EH (cell line): ENCODE results near the gene TMEM181.
"Not testable (repeated sequence)": the region's sequence is repeated elsewhere in the genome, so short reads cannot be mapped to it uniquely, and the experiment has no call there.

ENCODE experiments used
- DNase-seq: peaks from one replicate; pipeline ENCODE4 v3.0.0-alpha.2; 2015; ENCODE audit warnings: low read depth

TMEM181 gene

GRCh38 chr6:158538741-158539140 is 21.1 kb upstream of the TMEM181 start:
- peak; percentile 38 for DNase-seq

- no peak for DNase-seq
Measured at GRCh38 chr6:158539413-158539812, 20.5 kb upstream of the TMEM181 start.

GRCh38 chr6:158539881-158540280 is 20.0 kb upstream of the TMEM181 start:
- DNase-seq, result no peak

- peak; percentile 27 for DNase-seq
Measured at GRCh38 chr6:158543606-158544185, 16.2 kb upstream of the TMEM181 start.

GRCh38 chr6:158544428-158544827 is 15.5 kb upstream of the TMEM181 start:
- DNase-seq, result no peak

GRCh38 chr6:158545043-158545966 is 14.6 kb upstream of the TMEM181 start:
- no peak for DNase-seq

GRCh38 chr6:158548418-158549161 is 11.3 kb upstream of the TMEM181 start:
- no peak for DNase-seq

GRCh38 chr6:158552055-158552795 is 7.7 kb upstream of the TMEM181 start:
- no peak for DNase-seq

GRCh38 chr6:158552796-158553138 is 7.1 kb upstream of the TMEM181 start:
- DNase-seq, result no peak

- DNase-seq, result no peak
Measured at GRCh38 chr6:158554611-158555361, 5.1 kb upstream of the TMEM181 start.

- no peak for DNase-seq
Measured at GRCh38 chr6:158556113-158556512, 3.8 kb upstream of the TMEM181 start.

GRCh38 chr6:158557110-158557509 is 2.8 kb upstream of the TMEM181 start:
- DNase-seq, result not testable (repeated sequence)

- no peak for DNase-seq
Measured at GRCh38 chr6:158557927-158558326, 2.0 kb upstream of the TMEM181 start.

- no peak for DNase-seq
Measured at GRCh38 chr6:158558415-158559306, 1.2 kb upstream of the TMEM181 start.

- DNase-seq, result no peak
Measured at GRCh38 chr6:158559338-158559894, 475 bp upstream of the TMEM181 start.

GRCh38 chr6:158560836-158561320 is 987 bp downstream of the TMEM181 start:
- DNase-seq, result peak; percentile 39

- DNase-seq, result no peak
Measured at GRCh38 chr6:158561321-158561884, 1.5 kb downstream of the TMEM181 start.

- DNase-seq, result no peak
Measured at GRCh38 chr6:158561938-158562337, 2.0 kb downstream of the TMEM181 start.
